ENCODE data around the gene METTL9. TPM values are rescaled to one million over a fixed set of nuclear protein-coding genes. Genes with fewer than 3 reads are reported as not detected.
A peak's percentile ranks its signal among the peaks of the same experiment; 100 is the strongest.

The METTL9 gene
- total and polyA plus RNA-seq, 7 experiments from 2014 or later: 68.4 to 128 (median 87.9) TPM

- Histone ChIP-seq H3K27ac (ENCODE audit: low read depth, low read length) (no peak overlapping the region), H3K27me3 (ENCODE audit: control insufficient read depth in 2 of 2, insufficient read depth in 2 of 2, low read length in 2 of 2) (no peaks in the 10 kb centered on the region), H3K4me3 (ENCODE audit: low read length) (no peak overlapping the region), H3K9me3 (ENCODE audit: control insufficient read depth in 2 of 3, low read length in 3 of 3) (no peaks in the 10 kb centered on the region), H3K4me1 (ENCODE audit: control insufficient read depth in 2 of 2, insufficient read depth in 2 of 2, low read length in 2 of 2) (peaks cover 0 to 3% of the 10 kb centered on the region in 2 donors), H3K36me3 (ENCODE audit: control insufficient read depth in 2 of 3, insufficient read depth in 3 of 3, low read length in 3 of 3) (no peaks in the 10 kb centered on the region)
- DNase-seq (no peak), ATAC-seq (no peak)
- intact Hi-C loops (cut with micrococcal nuclease): no loop called here
- peaks cover 0 to 10% (median 0%) of the 10 kb centered on the region in 5 donors for H3K27me3 Mint-ChIP-seq
- no peak overlapping the region for H3K27ac Mint-ChIP-seq
- H3K4me3 Mint-ChIP-seq: no peak overlapping the region
- ChIA-PET CTCF (interaction anchor here (1.7 to 2.2 kb wide), 2 partner anchors 11 to 48 kb away, joined by 5 to 9 read pairs; no protein-coding TSS in a partner anchor), POLR2A (no interaction called here)
- H3K4me1 Mint-ChIP-seq: peaks cover 4 to 7% (median 7%) of the 10 kb centered on the region in 7 donors
- no peaks in the 10 kb centered on the region for H3K9me3 Mint-ChIP-seq
- H3K36me3 Mint-ChIP-seq: no peaks in the 10 kb centered on the region
These were observed 7.2 kb upstream of the METTL9 start for GRCh38 chr16:21592191-21592590.

- H3K4me1 ChIP-seq (ENCODE audit: control insufficient read depth in 2 of 2, insufficient read depth in 2 of 2, low read length in 2 of 2): peaks cover 7 to 19% of the 10 kb centered on the region in 2 donors
- DNase-seq (no peak), ATAC-seq (no peak)
- Mint-ChIP-seq H3K4me3 (no peak overlapping the region), H3K4me1 (peaks cover 17 to 22% (median 21%) of the 10 kb centered on the region in 7 donors), H3K27me3 (peaks cover 0 to 8% (median 0%) of the 10 kb centered on the region in 5 donors), H3K36me3 (peaks cover 0 to 4% (median 0%) of the 10 kb centered on the region in 5 donors), H3K27ac (peak overlapping the region in 1 of 9 donors; percentile 47), H3K9me3 (peaks cover 0 to 2% (median 0%) of the 10 kb centered on the region in 11 donors)
- intact Hi-C loops (cut with micrococcal nuclease): no loop called here
- no peaks in the 10 kb centered on the region for H3K27me3 ChIP-seq (ENCODE audit: control insufficient read depth in 2 of 2, insufficient read depth in 2 of 2, low read length in 2 of 2)
- CTCF ChIA-PET: interaction anchor here (0.8 to 2.2 kb wide), 5 partner anchors 9 to 114 kb away, joined by 3 to 9 read pairs (median 3); no protein-coding TSS in a partner anchor
- H3K27ac ChIP-seq (ENCODE audit: low read depth, low read length): no peak overlapping the region
- no peaks in the 10 kb centered on the region for H3K36me3 ChIP-seq (ENCODE audit: control insufficient read depth in 2 of 3, insufficient read depth in 3 of 3, low read length in 3 of 3)
- POLR2A ChIA-PET: interaction anchor here (0.6 to 1.2 kb wide), 4 partner anchors 45 to 1910 kb away, joined by 3 to 4 read pairs (median 3); no protein-coding TSS in a partner anchor
- no peaks in the 10 kb centered on the region for H3K9me3 ChIP-seq (ENCODE audit: control insufficient read depth in 2 of 3, low read length in 3 of 3)
- H3K4me3 ChIP-seq (ENCODE audit: low read length): no peak overlapping the region
These were observed 5.7 kb upstream of the METTL9 start for GRCh38 chr16:21593530-21594289.

GRCh38 chr16:21597561-21598030 lies 1.8 kb upstream of the METTL9 start:
- H3K27ac ChIP-seq (ENCODE audit: low read depth, low read length): peak overlapping the region; percentile 91
- H3K4me3 ChIP-seq (ENCODE audit: low read length): no peak overlapping the region
- H3K4me1 ChIP-seq (ENCODE audit: control insufficient read depth in 2 of 2, insufficient read depth in 2 of 2, low read length in 2 of 2): peaks cover 21 to 32% of the 10 kb centered on the region in 2 donors
- peaks cover 36 to 52% (median 44%) of the 10 kb centered on the region in 7 donors for H3K4me1 Mint-ChIP-seq
- CTCF ChIA-PET: interaction anchor here (0.8 to 1.3 kb wide), 2 partner anchors 13 to 41 kb away, joined by 3 to 4 read pairs; no protein-coding TSS in a partner anchor
- peaks cover 0 to 5% (median 0%) of the 10 kb centered on the region in 5 donors for H3K27me3 Mint-ChIP-seq
- DNase-seq: peak in 6 of 9 donors; percentile 28 to 62 (median 48)
- POLR2A ChIA-PET: interaction anchor here (0.6 to 4.8 kb wide), 13 partner anchors 11 to 596 kb away, joined by 3 to 35 read pairs (median 4); no protein-coding TSS in a partner anchor
- H3K36me3 ChIP-seq (ENCODE audit: control insufficient read depth in 2 of 3, insufficient read depth in 3 of 3, low read length in 3 of 3): no peaks in the 10 kb centered on the region
- peaks cover 0 to 2% (median 0%) of the 10 kb centered on the region in 11 donors for H3K9me3 Mint-ChIP-seq
- no peak for ATAC-seq
- H3K4me3 Mint-ChIP-seq: peak overlapping the region; percentile 74 to 94 (median 92)
- no peaks in the 10 kb centered on the region for H3K9me3 ChIP-seq (ENCODE audit: control insufficient read depth in 2 of 3, low read length in 3 of 3)
- H3K27ac Mint-ChIP-seq: peak overlapping the region; percentile 86 to 100 (median 93)
- no peaks in the 10 kb centered on the region for H3K27me3 ChIP-seq (ENCODE audit: control insufficient read depth in 2 of 2, insufficient read depth in 2 of 2, low read length in 2 of 2)
- intact Hi-C loops (cut with micrococcal nuclease): loop anchor here (1.0 to 2.0 kb wide), 3 partner anchors 13 to 699 kb away; partner anchors contain the start of gene POLR3E (in 1 of the 2)
- peaks cover 0 to 4% (median 0%) of the 10 kb centered on the region in 5 donors for H3K36me3 Mint-ChIP-seq

GRCh38 chr16:21598206-21598605 lies 1.2 kb upstream of the METTL9 start:
- no peaks in the 10 kb centered on the region for H3K27me3 ChIP-seq (ENCODE audit: control insufficient read depth in 2 of 2, insufficient read depth in 2 of 2, low read length in 2 of 2)
- CTCF ChIA-PET: interaction anchor here (0.8 kb wide), 2 partner anchors 40 to 44 kb away, joined by 3 to 4 read pairs; no protein-coding TSS in a partner anchor
- peaks cover 0 to 2% (median 0%) of the 10 kb centered on the region in 11 donors for H3K9me3 Mint-ChIP-seq
- no peak for ATAC-seq
- H3K9me3 ChIP-seq (ENCODE audit: control insufficient read depth in 2 of 3, low read length in 3 of 3): no peaks in the 10 kb centered on the region
- H3K4me1 Mint-ChIP-seq: peaks cover 38 to 57% (median 45%) of the 10 kb centered on the region in 7 donors
- POLR2A ChIA-PET: interaction anchor here (0.6 to 4.8 kb wide), 11 partner anchors 12 to 596 kb away, joined by 3 to 35 read pairs (median 4); no protein-coding TSS in a partner anchor
- no peaks in the 10 kb centered on the region for H3K36me3 ChIP-seq (ENCODE audit: control insufficient read depth in 2 of 3, insufficient read depth in 3 of 3, low read length in 3 of 3)
- H3K4me1 ChIP-seq (ENCODE audit: control insufficient read depth in 2 of 2, insufficient read depth in 2 of 2, low read length in 2 of 2): peaks cover 21 to 32% of the 10 kb centered on the region in 2 donors
- no peak for DNase-seq
- H3K4me3 Mint-ChIP-seq: peak overlapping the region; percentile 83 to 94 (median 92)
- peak overlapping the region; percentile 91 for H3K27ac ChIP-seq (ENCODE audit: low read depth, low read length)
- H3K27ac Mint-ChIP-seq: peak overlapping the region; percentile 86 to 100 (median 96)
- intact Hi-C loops (cut with micrococcal nuclease): loop anchor here (1.0 to 2.0 kb wide), 3 partner anchors 13 to 699 kb away; partner anchors contain the start of gene POLR3E (in 1 of the 2)
- peak overlapping the region; percentile 82 for H3K4me3 ChIP-seq (ENCODE audit: low read length)
- peaks cover 0 to 4% (median 0%) of the 10 kb centered on the region in 5 donors for H3K27me3 Mint-ChIP-seq
- peaks cover 0 to 4% (median 0%) of the 10 kb centered on the region in 5 donors for H3K36me3 Mint-ChIP-seq

- intact Hi-C loops (cut with micrococcal nuclease): loop anchor here (1.0 to 2.0 kb wide), 8 partner anchors 14 to 698 kb away; partner anchors contain the start of genes POLR3E (in 1 of the 2) and UQCRC2 (in 1 of the 2)
- ChIA-PET POLR2A (interaction anchor here (1.0 to 4.8 kb wide), 9 partner anchors 12 to 78 kb away, joined by 3 to 35 read pairs (median 4); no protein-coding TSS in a partner anchor), CTCF (interaction anchor here (0.8 kb wide), 1 partner anchor 44 kb away, joined by 3 read pairs; no protein-coding TSS in a partner anchor)
- H3K9me3 ChIP-seq (ENCODE audit: control insufficient read depth in 2 of 3, low read length in 3 of 3): no peaks in the 10 kb centered on the region
- peak overlapping the region; percentile 91 for H3K27ac ChIP-seq (ENCODE audit: low read depth, low read length)
- Mint-ChIP-seq H3K27me3 (no peaks in the 10 kb centered on the region), H3K4me1 (peaks cover 39 to 62% (median 47%) of the 10 kb centered on the region in 7 donors), H3K9me3 (peaks cover 0 to 2% (median 0%) of the 10 kb centered on the region in 11 donors), H3K4me3 (peak overlapping the region; percentile 83 to 94 (median 92)), H3K27ac (peak overlapping the region; percentile 86 to 99 (median 94)), H3K36me3 (peaks cover 0 to 4% (median 0%) of the 10 kb centered on the region in 5 donors)
- no peaks in the 10 kb centered on the region for H3K36me3 ChIP-seq (ENCODE audit: control insufficient read depth in 2 of 3, insufficient read depth in 3 of 3, low read length in 3 of 3)
- peak in 1 of 9 donors; percentile 9 for DNase-seq
- H3K4me1 ChIP-seq (ENCODE audit: control insufficient read depth in 2 of 2, insufficient read depth in 2 of 2, low read length in 2 of 2): peaks cover 21 to 32% of the 10 kb centered on the region in 2 donors
- no peaks in the 10 kb centered on the region for H3K27me3 ChIP-seq (ENCODE audit: control insufficient read depth in 2 of 2, insufficient read depth in 2 of 2, low read length in 2 of 2)
- ATAC-seq: peak; percentile 0
- peak overlapping the region; percentile 82 for H3K4me3 ChIP-seq (ENCODE audit: low read length)
These were observed 666 bp upstream of the METTL9 start for GRCh38 chr16:21598701-21599121.
